GM19043 (cell line): ENCODE results near the gene NSUN7.
A peak's percentile ranks its signal among the peaks of the same experiment; 100 is the strongest.
"Not testable (repeated sequence)": the region's sequence is repeated elsewhere in the genome, so short reads cannot be mapped to it uniquely, and the experiment has no call there.

ENCODE experiments used
- ATAC-seq: cut with Tn5 transposase; IDR thresholded peaks from one replicate; pipeline ENCODE4 v1.9.1; 2021; ENCODE audit warnings: low read depth; ENCODE audit not compliant: unreplicated experiment

NSUN7 gene, protein sequence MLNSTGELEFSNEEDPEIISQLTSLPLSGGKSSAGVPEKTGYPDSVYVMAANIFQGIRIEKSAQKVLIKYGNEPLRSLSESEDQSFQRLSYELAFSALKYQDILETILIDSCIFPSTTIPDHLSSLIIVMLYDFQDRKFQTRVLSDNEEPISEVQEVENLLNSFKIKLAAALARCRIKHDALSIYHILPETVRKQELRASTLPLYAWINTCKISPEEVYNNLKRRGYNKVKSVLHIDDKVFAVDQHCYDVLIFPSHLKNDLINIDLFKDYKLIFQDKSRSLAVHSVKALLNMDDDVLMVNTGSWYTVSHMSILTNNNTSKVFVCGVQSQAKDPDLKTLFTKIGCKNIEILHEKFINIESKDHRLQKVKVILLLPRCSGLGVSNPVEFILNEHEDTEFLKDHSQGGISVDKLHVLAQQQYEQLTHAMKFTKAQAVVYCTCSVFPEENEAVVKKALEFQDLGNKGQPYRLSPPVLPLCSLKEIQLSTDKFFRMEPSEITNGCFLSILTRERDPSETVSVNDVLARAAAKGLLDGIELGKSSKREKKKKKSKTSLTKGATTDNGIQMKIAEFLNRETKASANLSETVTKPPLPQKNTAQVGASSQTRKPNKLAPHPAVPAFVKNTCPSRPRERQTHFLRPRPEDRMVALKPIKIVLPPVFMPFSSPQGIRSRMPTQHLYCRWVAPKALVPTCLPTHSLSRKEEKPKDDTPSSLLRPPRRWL

GRCh38 chr4:40749717-40750460 is at the start of gene NSUN7:
NSUN7 (plus strand) TSS chr4:40749955; CDS start chr4:40750694, 739 bp downstream.
- peak; percentile 70 for ATAC-seq

GRCh38 chr4:40702137-40702799 is 47.5 kb upstream of the NSUN7 start:
- ATAC-seq, result no peak

GRCh38 chr4:40702800-40703151 is 47.0 kb upstream of the NSUN7 start:
- ATAC-seq, result no peak

GRCh38 chr4:40704073-40704472 is 45.7 kb upstream of the NSUN7 start:
- ATAC-seq, result no peak

DNA sequence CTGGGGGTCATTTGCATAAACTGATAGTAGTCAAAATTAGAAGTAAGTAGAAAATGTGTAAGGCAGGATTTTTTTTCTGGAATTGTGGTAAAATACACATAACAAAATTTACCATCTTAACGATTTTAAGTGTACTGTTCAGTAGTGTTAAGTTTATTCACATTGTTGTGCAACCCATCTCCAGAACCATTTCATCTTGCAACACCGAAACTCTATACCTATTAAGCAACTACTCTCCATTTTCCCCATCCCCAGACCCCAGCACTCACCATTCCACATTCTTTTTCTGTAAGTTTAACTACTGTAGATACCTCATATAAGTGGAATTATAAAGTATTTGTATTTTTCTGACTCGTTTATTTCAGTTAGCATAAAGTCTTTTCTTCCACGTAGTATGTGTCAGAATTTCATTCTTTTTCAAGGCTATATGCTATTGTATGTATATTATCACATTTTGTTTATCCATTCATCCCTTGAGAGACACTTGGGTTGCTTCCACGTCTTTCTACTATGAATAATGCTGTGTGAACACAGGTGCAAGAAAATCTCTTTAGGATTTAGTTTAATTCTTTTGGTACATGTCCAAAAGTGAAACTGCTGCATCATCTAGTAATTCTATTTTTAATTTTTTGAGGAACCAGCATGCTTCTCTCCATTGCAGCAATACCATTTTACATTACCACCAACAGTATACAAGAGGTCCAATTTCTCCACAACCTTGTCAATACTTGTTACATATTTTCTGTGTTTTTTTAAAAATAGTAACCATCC is 39.1 kb upstream of the NSUN7 start:
- ATAC-seq, result no peak

DNA sequence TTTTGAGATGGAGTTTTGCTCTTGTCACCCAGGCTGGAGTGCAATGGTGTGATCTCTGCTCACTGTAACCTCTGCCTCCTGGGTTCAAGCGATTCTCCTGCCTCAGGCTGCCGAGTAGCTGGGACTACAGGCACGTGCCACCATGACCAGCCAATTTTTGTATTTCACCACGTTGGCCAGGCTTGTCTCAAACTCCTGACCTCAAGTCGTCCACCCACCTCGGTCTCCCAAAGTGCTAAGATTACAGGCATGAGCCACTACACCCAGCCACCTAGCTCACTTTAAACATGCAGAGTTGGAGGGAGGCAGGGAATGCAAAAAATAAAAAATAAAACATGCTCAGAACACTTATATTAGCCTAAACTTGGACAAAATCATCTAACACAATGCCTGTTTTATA is 36.8 kb upstream of the NSUN7 start:
- ATAC-seq, result not testable (repeated sequence)

- ATAC-seq, result no peak
These were observed 36.0 kb upstream of the NSUN7 start for GRCh38 chr4:40713798-40714197.

DNA sequence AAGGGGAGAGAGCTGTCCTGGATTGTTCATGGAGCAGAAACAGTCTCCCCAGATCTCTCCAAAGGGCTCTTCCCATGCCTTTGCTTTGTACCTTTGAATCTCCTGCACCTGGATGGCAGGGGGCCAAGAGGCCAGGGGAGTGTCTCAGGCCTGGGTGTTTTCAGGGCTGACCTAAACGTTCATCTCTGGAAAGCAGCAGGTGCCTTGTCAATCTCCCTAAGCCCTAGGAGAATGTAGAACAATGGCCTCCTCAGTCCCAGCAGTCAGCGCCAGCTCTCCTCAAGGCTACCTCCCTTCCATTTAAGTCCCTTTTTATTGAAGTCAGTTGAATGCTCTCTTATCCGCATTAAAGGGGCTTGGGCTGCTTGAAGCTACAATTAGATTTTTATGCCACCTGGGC is 31.2 kb upstream of the NSUN7 start:
- ATAC-seq, result no peak

- ATAC-seq, result peak; percentile 66
These were observed 30.6 kb upstream of the NSUN7 start for GRCh38 chr4:40719008-40719623.

DNA sequence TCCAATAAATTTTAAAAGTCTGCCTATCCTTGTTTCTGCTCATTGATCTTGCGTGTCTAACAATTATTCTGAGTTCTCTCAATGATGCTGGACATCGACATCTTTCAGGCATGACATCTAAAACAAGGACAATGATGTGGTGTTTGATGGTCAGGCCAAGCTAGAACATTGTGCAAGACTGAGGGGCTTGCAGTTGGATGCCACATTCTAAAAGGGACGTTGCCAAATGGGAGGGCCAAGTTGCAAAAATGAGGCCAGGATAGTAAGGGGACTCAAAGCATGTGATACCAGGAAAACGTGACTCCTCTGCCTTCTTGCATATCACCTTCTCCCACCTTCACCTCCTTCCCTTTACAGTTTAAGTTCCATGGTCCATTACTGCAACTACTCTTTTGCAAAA is 29.4 kb upstream of the NSUN7 start:
- no peak for ATAC-seq

DNA sequence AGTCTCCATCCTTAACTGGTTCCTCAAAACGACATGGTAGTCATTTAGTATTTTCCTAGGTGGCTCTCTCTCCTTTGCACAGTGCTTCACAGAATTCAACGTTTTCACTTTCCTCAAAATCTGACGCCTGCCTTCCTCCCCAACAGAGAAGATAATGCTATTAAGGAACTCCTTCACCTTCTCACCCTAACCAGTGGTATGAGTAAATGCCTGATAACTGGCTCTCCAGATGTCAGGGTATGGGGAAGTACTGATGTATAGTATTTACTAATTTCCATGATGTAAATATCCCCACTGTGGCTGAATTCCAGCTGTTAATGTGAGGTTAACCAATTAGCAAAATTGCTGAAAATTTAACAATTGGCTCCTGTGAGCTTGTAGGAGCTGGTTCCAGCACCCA is 28.8 kb upstream of the NSUN7 start:
- ATAC-seq, result no peak

- ATAC-seq, result no peak
These were observed 28.0 kb upstream of the NSUN7 start for GRCh38 chr4:40721730-40722171.

DNA sequence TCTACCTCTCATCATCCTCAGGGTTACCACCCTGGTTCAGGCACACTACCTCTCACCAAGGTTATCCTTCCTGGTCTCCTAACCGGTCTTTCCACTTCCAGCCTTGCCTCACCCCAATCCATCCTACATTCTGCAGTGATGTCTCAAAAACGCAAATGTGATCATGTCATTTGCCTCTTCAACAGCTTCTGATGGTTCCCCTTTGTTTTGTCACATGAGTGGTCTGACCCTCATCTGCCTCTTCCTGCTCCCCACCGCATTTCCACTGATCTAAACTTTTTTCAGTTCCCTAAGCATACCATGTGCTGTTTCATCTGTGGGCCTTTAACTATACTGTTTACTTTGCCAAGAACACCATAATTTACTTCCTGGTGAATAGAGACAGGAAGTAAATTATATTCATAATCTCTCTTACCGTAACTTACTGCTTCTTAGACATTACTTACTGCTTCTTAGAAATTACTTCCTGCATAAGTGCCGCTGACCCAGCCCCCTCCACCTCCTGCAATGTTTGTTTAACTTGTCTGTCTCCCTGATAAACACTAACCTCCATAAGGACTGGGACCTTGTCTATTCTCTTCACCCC is 27.1 kb upstream of the NSUN7 start:
- ATAC-seq, result peak; percentile 63

DNA sequence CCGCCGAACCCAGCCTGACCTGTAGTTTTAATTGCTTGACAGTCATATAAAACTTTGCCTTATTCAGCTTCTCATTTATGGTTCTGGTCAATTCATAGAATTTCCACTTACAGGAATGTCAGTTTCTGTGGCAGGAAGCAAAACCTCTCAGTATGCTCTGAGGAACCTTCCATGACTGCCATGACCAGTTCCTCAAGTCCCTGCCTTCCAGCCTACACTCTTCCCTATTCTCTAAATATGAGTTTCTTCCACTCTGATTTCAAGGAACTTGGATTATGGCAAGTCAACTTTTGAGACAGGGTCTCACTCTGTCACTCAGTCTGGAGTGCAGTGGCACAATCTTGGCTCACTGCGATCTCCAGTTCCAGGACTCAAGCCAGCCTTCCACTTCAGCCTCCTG is 26.0 kb upstream of the NSUN7 start:
- no peak for ATAC-seq

- ATAC-seq, result no peak
These were observed 21.4 kb upstream of the NSUN7 start for GRCh38 chr4:40728333-40728732.

DNA sequence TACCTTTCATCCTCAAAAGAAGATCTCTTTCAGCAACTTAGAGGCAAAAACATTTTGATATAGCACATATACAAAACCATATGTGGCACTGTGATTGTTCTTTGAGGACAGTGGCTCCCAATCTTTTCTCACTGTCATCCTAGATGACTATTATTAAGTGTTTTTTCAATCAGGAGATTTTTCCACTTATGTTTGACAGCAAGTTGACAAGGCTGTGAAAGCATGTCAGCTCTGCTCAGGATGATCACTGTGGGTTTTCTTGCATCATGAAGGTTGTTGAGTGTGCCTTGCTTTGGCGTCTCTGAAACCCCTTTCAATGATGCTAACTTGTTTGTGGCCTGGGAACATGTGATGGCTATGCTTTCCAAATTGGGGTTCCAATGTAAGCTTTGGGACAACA is 20.2 kb upstream of the NSUN7 start:
- no peak for ATAC-seq

DNA sequence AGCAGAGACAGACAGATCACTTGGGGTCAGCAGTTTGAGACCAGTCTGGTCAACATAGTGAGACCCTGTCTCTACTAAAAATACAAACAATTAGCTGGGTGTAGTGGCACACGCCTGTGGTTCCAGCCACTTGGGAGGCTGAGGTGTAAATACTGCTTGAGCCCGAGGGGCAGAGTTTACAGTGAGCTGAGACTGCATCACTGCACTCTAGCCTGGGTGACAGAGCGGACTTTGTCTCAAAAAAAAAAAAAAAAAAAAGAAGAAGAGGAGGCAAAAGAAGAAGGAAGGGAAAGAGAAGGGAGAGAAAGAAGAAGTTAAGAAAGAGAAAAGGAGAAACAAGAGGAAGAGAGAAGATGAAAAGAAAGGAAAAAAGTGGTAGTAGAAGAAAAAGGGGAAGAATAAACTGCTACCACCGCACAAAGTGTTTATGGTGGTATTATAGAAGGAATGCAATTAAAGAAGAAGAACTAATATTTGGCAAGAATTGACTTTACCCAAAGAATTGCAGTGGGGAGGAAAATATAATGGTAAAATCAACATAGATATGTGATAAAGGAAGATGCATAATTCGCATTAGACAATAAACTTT is 19.6 kb upstream of the NSUN7 start:
- ATAC-seq, result no peak

DNA sequence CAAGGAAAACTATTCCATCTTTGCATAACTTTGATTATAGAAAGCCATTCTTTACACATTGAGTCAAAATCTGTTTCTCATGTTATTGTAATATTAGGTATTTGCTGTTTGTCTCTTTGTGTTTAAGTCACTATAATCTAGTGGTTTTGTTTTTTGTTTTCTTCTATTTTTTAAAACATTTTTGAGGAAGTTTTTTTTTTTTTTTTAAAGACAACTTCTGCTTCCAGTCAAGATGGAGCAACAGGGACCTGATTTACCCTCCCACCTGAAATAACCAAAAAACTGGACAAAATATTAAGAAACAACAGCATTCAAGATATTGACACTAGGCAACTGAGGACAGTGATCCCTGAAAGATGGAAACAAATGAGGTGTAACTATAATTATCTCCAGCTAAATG is 18.4 kb upstream of the NSUN7 start:
- ATAC-seq, result no peak

GRCh38 chr4:40731792-40732245 is 17.9 kb upstream of the NSUN7 start:
- ATAC-seq, result peak; percentile 69
